GM12872 (cell line): ENCODE results near the gene MEGF11.

Experiments
- TF ChIP-seq, protein P1 (sequence below): IDR thresholded peaks from 3 replicates; pipeline ENCODE4 v1.5.1; 2011; ENCODE audit warnings: low read depth, mild to moderate bottlenecking, low read length, moderate library complexity; ENCODE audit not compliant: insufficient read depth

Gene MEGF11

DNA sequence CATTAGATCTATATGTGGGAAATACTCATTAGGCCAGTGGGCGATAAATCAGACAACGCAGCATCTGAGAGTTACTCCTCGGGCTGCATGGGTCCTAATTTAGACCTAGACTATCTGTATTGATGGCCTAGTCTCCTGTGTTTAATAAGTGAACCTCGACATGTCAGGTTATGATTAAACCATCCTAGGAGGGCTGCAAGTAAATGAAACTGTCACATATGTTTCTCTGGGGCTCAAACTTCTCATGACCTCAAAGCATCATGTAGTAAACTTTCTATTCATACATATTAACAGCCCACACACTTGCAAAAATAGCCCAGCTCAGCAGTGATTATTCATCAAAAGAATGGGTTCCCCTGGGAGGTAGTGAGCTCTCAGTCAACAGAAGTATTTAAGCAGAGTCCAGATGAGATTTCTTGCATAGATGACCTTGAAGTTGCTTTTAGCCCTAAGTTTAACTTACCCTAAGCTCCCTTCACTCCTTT lies 332.7 kb downstream of the MEGF11 start:
- TF ChIP-seq, protein P1, sequence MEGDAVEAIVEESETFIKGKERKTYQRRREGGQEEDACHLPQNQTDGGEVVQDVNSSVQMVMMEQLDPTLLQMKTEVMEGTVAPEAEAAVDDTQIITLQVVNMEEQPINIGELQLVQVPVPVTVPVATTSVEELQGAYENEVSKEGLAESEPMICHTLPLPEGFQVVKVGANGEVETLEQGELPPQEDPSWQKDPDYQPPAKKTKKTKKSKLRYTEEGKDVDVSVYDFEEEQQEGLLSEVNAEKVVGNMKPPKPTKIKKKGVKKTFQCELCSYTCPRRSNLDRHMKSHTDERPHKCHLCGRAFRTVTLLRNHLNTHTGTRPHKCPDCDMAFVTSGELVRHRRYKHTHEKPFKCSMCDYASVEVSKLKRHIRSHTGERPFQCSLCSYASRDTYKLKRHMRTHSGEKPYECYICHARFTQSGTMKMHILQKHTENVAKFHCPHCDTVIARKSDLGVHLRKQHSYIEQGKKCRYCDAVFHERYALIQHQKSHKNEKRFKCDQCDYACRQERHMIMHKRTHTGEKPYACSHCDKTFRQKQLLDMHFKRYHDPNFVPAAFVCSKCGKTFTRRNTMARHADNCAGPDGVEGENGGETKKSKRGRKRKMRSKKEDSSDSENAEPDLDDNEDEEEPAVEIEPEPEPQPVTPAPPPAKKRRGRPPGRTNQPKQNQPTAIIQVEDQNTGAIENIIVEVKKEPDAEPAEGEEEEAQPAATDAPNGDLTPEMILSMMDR: no peak

DNA sequence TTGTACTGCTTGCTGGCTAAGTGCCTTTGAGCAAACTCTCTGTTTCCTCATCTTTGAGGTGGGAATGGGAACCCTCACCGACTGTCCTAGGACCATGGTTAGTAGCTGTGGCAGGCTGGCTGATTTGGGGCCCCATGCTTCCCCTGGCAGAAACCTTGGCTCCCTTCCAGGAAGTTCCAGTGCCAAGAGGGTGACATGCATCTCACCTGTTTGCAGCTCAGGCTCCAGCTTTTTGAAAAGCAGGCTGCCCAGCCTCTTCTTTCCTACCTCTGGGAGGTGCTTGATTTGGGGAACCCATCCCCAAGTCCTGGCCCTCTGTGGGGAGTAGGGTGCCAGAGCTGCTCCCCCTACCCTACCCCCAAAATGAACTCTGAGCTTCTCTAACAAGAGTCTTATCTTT lies 333.4 kb downstream of the MEGF11 start:
- TF ChIP-seq, protein P1: no peak

DNA sequence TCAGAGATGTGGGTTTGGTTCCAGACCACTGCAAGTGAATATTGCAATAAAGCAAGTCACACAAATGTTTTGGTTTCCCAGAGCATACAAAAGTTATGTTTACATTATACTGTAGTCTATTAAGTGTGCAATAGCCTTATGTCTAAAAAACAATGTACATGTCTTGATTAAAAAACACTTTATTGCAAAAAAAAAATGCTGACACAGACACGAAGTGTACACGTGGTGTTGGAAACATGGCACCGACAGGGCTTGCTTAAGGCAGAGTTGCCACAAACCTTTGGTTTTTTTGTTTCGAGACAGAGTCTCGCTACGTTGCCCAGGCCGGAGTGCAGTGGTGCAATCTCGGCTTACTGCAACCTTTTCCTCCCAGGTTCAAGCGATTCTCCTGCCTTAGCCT lies 334.2 kb downstream of the MEGF11 start:
- TF ChIP-seq, protein P1: no peak

DNA sequence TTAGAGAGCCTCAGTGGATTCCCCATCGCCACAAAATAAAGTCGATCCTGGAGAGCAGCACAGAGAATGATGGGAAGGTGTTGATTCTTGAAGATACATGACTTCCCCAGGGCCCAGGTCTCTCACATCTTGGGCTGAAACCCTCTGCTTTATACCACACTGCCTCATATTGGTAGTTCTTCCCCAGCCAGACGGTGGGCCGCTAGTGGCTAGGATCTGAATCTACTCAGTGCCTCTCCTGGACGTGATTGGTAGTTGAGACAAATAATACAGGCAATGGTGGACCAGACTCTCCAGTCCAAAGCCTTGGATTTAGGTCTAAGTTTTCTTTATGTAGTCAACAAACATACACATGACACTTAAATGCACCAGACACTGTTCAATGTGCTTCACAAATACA lies 334.6 kb downstream of the MEGF11 start:
- TF ChIP-seq, protein P1: no peak

DNA sequence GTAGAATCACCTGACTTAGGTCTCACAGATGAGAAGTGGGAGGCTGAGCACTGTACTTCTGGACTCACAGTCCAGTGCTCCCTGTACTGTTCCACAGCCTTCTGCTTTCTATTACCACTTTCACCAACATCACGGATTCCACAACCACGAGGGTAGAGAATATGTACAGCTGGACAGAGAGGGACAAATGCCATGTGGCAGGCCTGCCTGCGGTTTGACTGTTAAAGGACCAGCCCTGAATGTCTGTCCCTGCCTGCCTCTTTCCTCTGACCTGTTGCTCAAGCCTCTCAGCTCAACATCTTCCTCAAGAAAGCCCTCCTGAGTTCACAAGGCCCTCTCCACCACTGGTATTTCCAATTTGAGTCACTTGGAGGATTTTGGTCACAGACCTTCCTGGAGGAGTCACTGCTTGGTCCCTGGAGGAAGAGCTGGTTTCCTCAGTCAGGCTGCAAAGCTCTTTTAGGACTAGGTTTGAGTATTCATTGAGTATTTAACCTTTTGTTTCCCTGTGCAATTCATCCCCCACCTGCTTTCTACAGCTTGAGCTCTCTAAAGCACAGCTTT lies 335.1 kb downstream of the MEGF11 start:
- TF ChIP-seq, protein P1: no peak

DNA sequence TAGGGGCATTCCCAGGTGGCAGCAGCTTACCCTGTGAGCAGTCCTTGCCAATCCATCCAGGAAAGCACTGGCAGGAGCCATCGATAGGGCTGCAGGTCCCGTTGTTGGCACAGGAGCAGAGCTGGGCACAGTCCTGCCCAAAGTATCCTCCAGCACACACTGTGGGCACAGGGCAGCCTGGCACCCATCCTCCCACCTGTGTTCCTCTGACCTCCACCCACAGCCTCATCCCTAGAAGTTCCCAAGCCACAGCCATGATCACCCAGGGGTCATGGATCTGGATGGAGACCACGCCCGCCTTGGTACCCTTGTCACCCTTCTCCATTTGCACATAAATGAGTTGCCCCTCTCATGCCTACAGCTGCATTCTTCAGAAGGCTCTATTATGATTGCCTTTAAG lies 335.6 kb downstream of the MEGF11 start:
- TF ChIP-seq, protein P1: no peak

DNA sequence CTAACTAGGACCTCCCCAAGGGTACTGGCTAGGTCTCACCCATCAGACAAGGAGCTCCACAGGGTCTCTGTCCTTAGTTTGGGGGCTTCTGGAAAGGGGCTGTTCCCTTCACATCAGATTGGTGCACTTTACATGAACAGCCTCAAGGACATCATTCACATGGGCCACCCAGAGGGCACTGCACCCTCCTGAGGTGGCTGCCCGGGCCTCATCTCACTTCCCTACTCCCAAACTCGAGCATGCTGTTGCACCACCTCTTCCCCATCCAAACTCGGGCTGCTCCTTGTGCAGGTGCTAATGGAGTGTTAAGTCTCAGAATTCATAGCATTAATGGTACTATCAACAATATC lies 336.2 kb downstream of the MEGF11 start:
- TF ChIP-seq, protein P1: no peak
